Activated gamma-delta T cell (primary cell): ENCODE measurements around the gene CHST2.
"Not testable (repeated sequence)": the region's sequence is repeated elsewhere in the genome, so short reads cannot be mapped to it uniquely, and the experiment has no call there.

Experiments
- DNase-seq: peaks from one replicate; lab custom pipeline; 2025; lab: John Stamatoyannopoulos, UW

Gene CHST2

GRCh38 chr3:143132246-143132980, 12.8 kb downstream of the CHST2 start:
- no peak for DNase-seq

- no peak for DNase-seq
These were observed 14.9 kb downstream of the CHST2 start for GRCh38 chr3:143134471-143134870.

GRCh38 chr3:143135150-143135549, 15.6 kb downstream of the CHST2 start:
- no peak for DNase-seq

- no peak for DNase-seq
These were observed 18.0 kb downstream of the CHST2 start for GRCh38 chr3:143137435-143138036.

GRCh38 chr3:143138953-143139352, 19.4 kb downstream of the CHST2 start:
- no peak for DNase-seq

GRCh38 chr3:143139762-143140161, 20.2 kb downstream of the CHST2 start:
- no peak for DNase-seq

- DNase-seq: no peak
These were observed 21.0 kb downstream of the CHST2 start for GRCh38 chr3:143140550-143140949.

GRCh38 chr3:143142354-143142753, 22.8 kb downstream of the CHST2 start:
- DNase-seq: no peak

GRCh38 chr3:143145906-143146305, 26.3 kb downstream of the CHST2 start:
- DNase-seq: no peak

GRCh38 chr3:143146486-143147274, 27.1 kb downstream of the CHST2 start:
- DNase-seq: no peak

GRCh38 chr3:143147707-143148106, 28.1 kb downstream of the CHST2 start:
- no peak for DNase-seq

- no peak for DNase-seq
These were observed 30.5 kb downstream of the CHST2 start for GRCh38 chr3:143150071-143150470.

- DNase-seq: no peak
These were observed 31.6 kb downstream of the CHST2 start for GRCh38 chr3:143151004-143151731.

- no peak for DNase-seq
These were observed 32.5 kb downstream of the CHST2 start for GRCh38 chr3:143152043-143152442.

- DNase-seq: no peak
These were observed 36.2 kb downstream of the CHST2 start for GRCh38 chr3:143155756-143156155.

- DNase-seq: no peak
These were observed 38.7 kb downstream of the CHST2 start for GRCh38 chr3:143158014-143158988.

- DNase-seq: no peak
These were observed 40.9 kb downstream of the CHST2 start for GRCh38 chr3:143160437-143160836.

- DNase-seq: no peak
These were observed 44.1 kb downstream of the CHST2 start for GRCh38 chr3:143163562-143164100.

GRCh38 chr3:143165211-143165610, 45.6 kb downstream of the CHST2 start:
- DNase-seq: no peak

GRCh38 chr3:143165612-143166285, 46.2 kb downstream of the CHST2 start:
- DNase-seq: not testable (repeated sequence)
